Measurements from ENCODE around the gene FURIN. TPM values are rescaled to one million over a fixed set of nuclear protein-coding genes. Genes with fewer than 3 reads are reported as not detected.
A peak's percentile ranks its signal among the peaks of the same experiment; 100 is the strongest.

FURIN gene
- total and polyA plus RNA-seq, 8 donors, result 43.6 to 114 (median 61.1) TPM

DNA sequence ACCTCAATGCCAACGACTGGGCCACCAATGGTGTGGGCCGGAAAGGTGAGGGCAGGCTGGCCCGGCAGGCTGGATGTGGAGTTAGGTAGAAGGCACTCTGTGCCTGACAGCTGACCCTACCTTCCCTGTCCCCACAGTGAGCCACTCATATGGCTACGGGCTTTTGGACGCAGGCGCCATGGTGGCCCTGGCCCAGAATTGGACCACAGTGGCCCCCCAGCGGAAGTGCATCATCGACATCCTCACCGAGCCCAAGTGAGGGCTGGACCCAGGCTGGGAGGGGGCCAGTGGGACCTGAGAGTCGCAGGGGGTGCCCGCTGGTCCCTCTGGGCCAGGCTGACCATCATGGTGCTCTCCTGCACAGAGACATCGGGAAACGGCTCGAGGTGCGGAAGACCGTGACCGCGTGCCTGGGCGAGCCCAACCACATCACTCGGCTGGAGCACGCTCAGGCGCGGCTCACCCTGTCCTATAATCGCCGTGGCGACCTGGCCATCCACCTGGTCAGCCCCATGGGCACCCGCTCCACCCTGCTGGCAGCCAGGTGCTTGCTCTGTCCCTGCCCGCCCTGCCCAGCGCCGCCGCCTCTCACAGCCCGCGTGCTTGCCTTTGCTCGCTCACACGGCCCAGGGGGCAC is 11.5 kb downstream of the FURIN start:
- no peaks in the 10 kb centered on the region for H3K9me3 ChIP-seq
- no peak overlapping the region for H3K4me3 ChIP-seq
- H3K27ac ChIP-seq, result no peak overlapping the region
- intact Hi-C loops (cut with DNase I), result no loop called here
- peaks cover 0 to 79% of the 10 kb centered on the region in 2 donors for H3K36me3 ChIP-seq
- peaks cover 10 to 25% of the 10 kb centered on the region in 2 donors for H3K4me1 ChIP-seq
- DNase-seq (peak in 1 of 4 donors; percentile 72), ATAC-seq (no peak)
- no peaks in the 10 kb centered on the region for H3K27me3 ChIP-seq
- TF ChIP-seq CTCF (IDR thresholded peaks at IDR 0.05), result no peak

DNA sequence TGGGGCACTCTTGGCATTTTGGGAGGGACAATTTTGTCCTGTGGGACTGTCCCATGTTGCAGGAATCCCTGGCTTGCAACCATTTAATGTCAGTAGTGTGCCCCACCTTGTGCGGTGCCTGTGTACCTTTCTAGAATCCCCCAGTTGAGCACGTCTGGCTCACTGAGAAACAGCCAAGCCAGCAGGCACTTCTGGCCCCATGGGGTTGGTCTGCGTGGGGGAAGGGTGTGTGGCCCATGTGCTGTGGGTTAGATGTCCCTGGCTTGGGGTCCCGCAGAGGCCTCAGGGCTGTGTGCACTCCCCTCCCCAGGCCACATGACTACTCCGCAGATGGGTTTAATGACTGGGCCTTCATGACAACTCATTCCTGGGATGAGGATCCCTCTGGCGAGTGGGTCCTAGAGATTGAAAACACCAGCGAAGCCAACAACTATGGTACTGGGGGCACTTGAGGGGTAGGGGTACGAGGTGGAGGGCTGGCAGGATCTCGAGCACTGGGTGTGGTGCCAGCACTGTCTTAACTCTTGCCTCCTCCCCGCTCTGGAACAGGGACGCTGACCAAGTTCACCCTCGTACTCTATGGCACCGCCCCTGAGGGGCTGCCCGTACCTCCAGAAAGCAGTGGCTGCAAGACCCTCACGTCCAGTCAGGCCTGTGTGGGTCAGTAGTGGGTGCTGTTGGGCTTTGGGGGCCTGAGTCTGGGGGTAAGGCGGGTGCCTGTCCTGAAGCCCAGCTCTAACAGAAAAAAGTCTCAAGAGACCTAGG is 12.2 kb downstream of the FURIN start:
- no peak for TF ChIP-seq CTCF (IDR thresholded peaks at IDR 0.05)
- Histone ChIP-seq H3K36me3 (peaks cover 0 to 74% of the 10 kb centered on the region in 2 donors), H3K4me1 (peaks cover 17 to 29% of the 10 kb centered on the region in 2 donors), H3K27ac (no peak overlapping the region), H3K27me3 (no peaks in the 10 kb centered on the region), H3K4me3 (no peak overlapping the region), H3K9me3 (no peaks in the 10 kb centered on the region)
- intact Hi-C loops (cut with DNase I), result no loop called here
- DNase-seq (peak in 1 of 4 donors; percentile 61), ATAC-seq (no peak)

DNA sequence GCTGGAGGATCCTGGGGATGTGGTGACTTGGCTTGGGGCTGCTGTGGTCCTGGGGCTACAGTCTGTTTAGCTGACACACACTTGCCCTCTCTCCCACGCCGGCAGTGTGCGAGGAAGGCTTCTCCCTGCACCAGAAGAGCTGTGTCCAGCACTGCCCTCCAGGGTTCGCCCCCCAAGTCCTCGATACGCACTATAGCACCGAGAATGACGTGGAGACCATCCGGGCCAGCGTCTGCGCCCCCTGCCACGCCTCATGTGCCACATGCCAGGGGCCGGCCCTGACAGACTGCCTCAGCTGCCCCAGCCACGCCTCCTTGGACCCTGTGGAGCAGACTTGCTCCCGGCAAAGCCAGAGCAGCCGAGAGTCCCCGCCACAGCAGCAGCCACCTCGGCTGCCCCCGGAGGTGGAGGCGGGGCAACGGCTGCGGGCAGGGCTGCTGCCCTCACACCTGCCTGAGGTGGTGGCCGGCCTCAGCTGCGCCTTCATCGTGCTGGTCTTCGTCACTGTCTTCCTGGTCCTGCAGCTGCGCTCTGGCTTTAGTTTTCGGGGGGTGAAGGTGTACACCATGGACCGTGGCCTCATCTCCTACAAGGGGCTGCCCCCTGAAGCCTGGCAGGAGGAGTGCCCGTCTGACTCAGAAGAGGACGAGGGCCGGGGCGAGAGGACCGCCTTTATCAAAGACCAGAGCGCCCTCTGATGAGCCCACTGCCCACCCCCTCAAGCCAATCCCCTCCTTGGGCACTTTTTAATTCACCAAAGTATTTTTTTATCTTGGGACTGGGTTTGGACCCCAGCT is 13.0 kb downstream of the FURIN start:
- H3K36me3 ChIP-seq, result peaks cover 0 to 66% of the 10 kb centered on the region in 2 donors
- peak overlapping the region in 1 of 2 donors; percentile 97 for H3K27ac ChIP-seq
- H3K4me3 ChIP-seq, result no peak overlapping the region
- H3K4me1 ChIP-seq, result peaks cover 20 to 37% of the 10 kb centered on the region in 2 donors
- no peaks in the 10 kb centered on the region for H3K9me3 ChIP-seq
- intact Hi-C loops (cut with DNase I), result no loop called here
- DNase-seq (peak in 1 of 4 donors; percentile 76), ATAC-seq (no peak)
- no peak for TF ChIP-seq CTCF (IDR thresholded peaks at IDR 0.05)
- H3K27me3 ChIP-seq, result no peaks in the 10 kb centered on the region

DNA sequence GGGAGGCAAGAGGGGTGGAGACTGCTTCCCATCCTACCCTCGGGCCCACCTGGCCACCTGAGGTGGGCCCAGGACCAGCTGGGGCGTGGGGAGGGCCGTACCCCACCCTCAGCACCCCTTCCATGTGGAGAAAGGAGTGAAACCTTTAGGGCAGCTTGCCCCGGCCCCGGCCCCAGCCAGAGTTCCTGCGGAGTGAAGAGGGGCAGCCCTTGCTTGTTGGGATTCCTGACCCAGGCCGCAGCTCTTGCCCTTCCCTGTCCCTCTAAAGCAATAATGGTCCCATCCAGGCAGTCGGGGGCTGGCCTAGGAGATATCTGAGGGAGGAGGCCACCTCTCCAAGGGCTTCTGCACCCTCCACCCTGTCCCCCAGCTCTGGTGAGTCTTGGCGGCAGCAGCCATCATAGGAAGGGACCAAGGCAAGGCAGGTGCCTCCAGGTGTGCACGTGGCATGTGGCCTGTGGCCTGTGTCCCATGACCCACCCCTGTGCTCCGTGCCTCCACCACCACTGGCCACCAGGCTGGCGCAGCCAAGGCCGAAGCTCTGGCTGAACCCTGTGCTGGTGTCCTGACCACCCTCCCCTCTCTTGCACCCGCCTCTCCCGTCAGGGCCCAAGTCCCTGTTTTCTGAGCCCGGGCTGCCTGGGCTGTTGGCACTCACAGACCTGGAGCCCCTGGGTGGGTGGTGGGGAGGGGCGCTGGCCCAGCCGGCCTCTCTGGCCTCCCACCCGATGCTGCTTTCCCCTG is 13.8 kb downstream of the FURIN start:
- Histone ChIP-seq H3K27me3 (no peaks in the 10 kb centered on the region), H3K9me3 (no peaks in the 10 kb centered on the region), H3K4me3 (no peak overlapping the region), H3K27ac (peak overlapping the region in 1 of 2 donors; percentile 97), H3K36me3 (peaks cover 0 to 66% of the 10 kb centered on the region in 2 donors), H3K4me1 (peaks cover 24 to 43% of the 10 kb centered on the region in 2 donors)
- TF ChIP-seq CTCF (IDR thresholded peaks at IDR 0.05), result no peak
- no peak for ATAC-seq
- peak in 1 of 4 donors; percentile 83 for DNase-seq
- intact Hi-C loops (cut with DNase I), result no loop called here
